ENCODE results near the gene MTERF4. TPM values are rescaled to one million over a fixed set of nuclear protein-coding genes. Genes with fewer than 3 reads are reported as not detected.

MTERF4 gene
- polyA plus RNA-seq, 1 donor = 53.3 TPM

GRCh38 chr2:241088376-241088775, 13.7 kb downstream of the MTERF4 start:
- H3K36me3 ChIP-seq (ENCODE audit: control insufficient read depth, insufficient read depth, low read length) = peaks cover 72% of the 10 kb centered on the region
- H3K4me3 ChIP-seq (ENCODE audit: low read length) = no peak overlapping the region
- WGBS (ENCODE audit: insufficient coverage, low lambda C conversion rate) = no CpG with 5 or more reads among the region's 8 CpGs
- no peak overlapping the region for H3K27ac ChIP-seq (ENCODE audit: low read length)
- no peaks in the 10 kb centered on the region for H3K4me1 ChIP-seq (ENCODE audit: control insufficient read depth, insufficient read depth, low read length)
- no peaks in the 10 kb centered on the region for H3K27me3 ChIP-seq (ENCODE audit: control insufficient read depth, insufficient read depth, low read length)
- H3K9me3 ChIP-seq (ENCODE audit: control insufficient read depth, low read depth, low read length) = peaks cover 2% of the 10 kb centered on the region
- no peak for DNase-seq

GRCh38 chr2:241087420-241088268, 14.4 kb downstream of the MTERF4 start:
- no peak overlapping the region for H3K4me3 ChIP-seq (ENCODE audit: low read length)
- no peaks in the 10 kb centered on the region for H3K4me1 ChIP-seq (ENCODE audit: control insufficient read depth, insufficient read depth, low read length)
- H3K36me3 ChIP-seq (ENCODE audit: control insufficient read depth, insufficient read depth, low read length) = peaks cover 64% of the 10 kb centered on the region
- H3K27me3 ChIP-seq (ENCODE audit: control insufficient read depth, insufficient read depth, low read length) = no peaks in the 10 kb centered on the region
- 94% methylated on average over 8 of the region's 29 CpGs for WGBS (ENCODE audit: insufficient coverage, low lambda C conversion rate)
- DNase-seq = no peak
- peaks cover 2% of the 10 kb centered on the region for H3K9me3 ChIP-seq (ENCODE audit: control insufficient read depth, low read depth, low read length)
- no peak overlapping the region for H3K27ac ChIP-seq (ENCODE audit: low read length)

GRCh38 chr2:241084856-241085444, 17.1 kb downstream of the MTERF4 start:
- no peaks in the 10 kb centered on the region for H3K27me3 ChIP-seq (ENCODE audit: control insufficient read depth, insufficient read depth, low read length)
- no peaks in the 10 kb centered on the region for H3K4me1 ChIP-seq (ENCODE audit: control insufficient read depth, insufficient read depth, low read length)
- H3K9me3 ChIP-seq (ENCODE audit: control insufficient read depth, low read depth, low read length) = peaks cover 2% of the 10 kb centered on the region
- 89% methylated on average over 3 of the region's 4 CpGs for WGBS (ENCODE audit: insufficient coverage, low lambda C conversion rate)
- H3K36me3 ChIP-seq (ENCODE audit: control insufficient read depth, insufficient read depth, low read length) = peaks cover 39% of the 10 kb centered on the region
- no peak for DNase-seq
- H3K27ac ChIP-seq (ENCODE audit: low read length) = no peak overlapping the region
- H3K4me3 ChIP-seq (ENCODE audit: low read length) = no peak overlapping the region

- Histone ChIP-seq H3K27ac (ENCODE audit: low read length) (no peak overlapping the region), H3K27me3 (ENCODE audit: control insufficient read depth, insufficient read depth, low read length) (no peaks in the 10 kb centered on the region), H3K4me3 (ENCODE audit: low read length) (no peak overlapping the region), H3K36me3 (ENCODE audit: control insufficient read depth, insufficient read depth, low read length) (peaks cover 22% of the 10 kb centered on the region), H3K4me1 (ENCODE audit: control insufficient read depth, insufficient read depth, low read length) (no peaks in the 10 kb centered on the region), H3K9me3 (ENCODE audit: control insufficient read depth, low read depth, low read length) (peaks cover 2% of the 10 kb centered on the region)
- DNase-seq = no peak
- WGBS (ENCODE audit: insufficient coverage, low lambda C conversion rate) = no CpG with 5 or more reads among the region's 5 CpGs
Observed at GRCh38 chr2:241083091-241083415, 19.0 kb downstream of the MTERF4 start.

- Histone ChIP-seq H3K27ac (ENCODE audit: low read length) (no peak overlapping the region), H3K4me1 (ENCODE audit: control insufficient read depth, insufficient read depth, low read length) (no peaks in the 10 kb centered on the region), H3K9me3 (ENCODE audit: control insufficient read depth, low read depth, low read length) (peaks cover 3% of the 10 kb centered on the region), H3K4me3 (ENCODE audit: low read length) (no peak overlapping the region), H3K36me3 (ENCODE audit: control insufficient read depth, insufficient read depth, low read length) (peaks cover 16% of the 10 kb centered on the region), H3K27me3 (ENCODE audit: control insufficient read depth, insufficient read depth, low read length) (no peaks in the 10 kb centered on the region)
- no peak for DNase-seq
- WGBS (ENCODE audit: insufficient coverage, low lambda C conversion rate) = no CpG with 5 or more reads among the region's 14 CpGs
Observed at GRCh38 chr2:241082341-241083090, 19.6 kb downstream of the MTERF4 start.

GRCh38 chr2:241081643-241082340, 20.3 kb downstream of the MTERF4 start:
- DNase-seq = peak in 1 of 2 donors; percentile 84
- H3K27me3 ChIP-seq (ENCODE audit: control insufficient read depth, insufficient read depth, low read length) = no peaks in the 10 kb centered on the region
- H3K4me1 ChIP-seq (ENCODE audit: control insufficient read depth, insufficient read depth, low read length) = no peaks in the 10 kb centered on the region
- H3K27ac ChIP-seq (ENCODE audit: low read length) = no peak overlapping the region
- peaks cover 9% of the 10 kb centered on the region for H3K36me3 ChIP-seq (ENCODE audit: control insufficient read depth, insufficient read depth, low read length)
- H3K4me3 ChIP-seq (ENCODE audit: low read length) = no peak overlapping the region
- no CpG with 5 or more reads among the region's 28 CpGs for WGBS (ENCODE audit: insufficient coverage, low lambda C conversion rate)
- H3K9me3 ChIP-seq (ENCODE audit: control insufficient read depth, low read depth, low read length) = peaks cover 3% of the 10 kb centered on the region

GRCh38 chr2:241081190-241081642, 20.9 kb downstream of the MTERF4 start:
- DNase-seq = no peak
- Histone ChIP-seq H3K27ac (ENCODE audit: low read length) (no peak overlapping the region), H3K27me3 (ENCODE audit: control insufficient read depth, insufficient read depth, low read length) (no peaks in the 10 kb centered on the region), H3K36me3 (ENCODE audit: control insufficient read depth, insufficient read depth, low read length) (peaks cover 4% of the 10 kb centered on the region), H3K4me3 (ENCODE audit: low read length) (no peak overlapping the region), H3K9me3 (ENCODE audit: control insufficient read depth, low read depth, low read length) (peaks cover 3% of the 10 kb centered on the region), H3K4me1 (ENCODE audit: control insufficient read depth, insufficient read depth, low read length) (no peaks in the 10 kb centered on the region)
- WGBS (ENCODE audit: insufficient coverage, low lambda C conversion rate) = no CpG with 5 or more reads among the region's 9 CpGs

- WGBS (ENCODE audit: insufficient coverage, low lambda C conversion rate) = no CpG with 5 or more reads among the region's 18 CpGs
- H3K9me3 ChIP-seq (ENCODE audit: control insufficient read depth, low read depth, low read length) = peaks cover 3% of the 10 kb centered on the region
Observed at GRCh38 chr2:241080405-241081189, 21.5 kb downstream of the MTERF4 start.

GRCh38 chr2:241074901-241075540, 27.1 kb downstream of the MTERF4 start:
- 90% methylated on average over 2 of the region's 16 CpGs for WGBS (ENCODE audit: insufficient coverage, low lambda C conversion rate)
- DNase-seq = no peak

More at GRCh38 chr2:241080405-241081189, 21.5 kb downstream of the MTERF4 start:
- Histone ChIP-seq H3K36me3 (ENCODE audit: control insufficient read depth, insufficient read depth, low read length) (no peaks in the 10 kb centered on the region), H3K27ac (ENCODE audit: low read length) (no peak overlapping the region), H3K27me3 (ENCODE audit: control insufficient read depth, insufficient read depth, low read length) (no peaks in the 10 kb centered on the region), H3K4me1 (ENCODE audit: control insufficient read depth, insufficient read depth, low read length) (no peaks in the 10 kb centered on the region), H3K4me3 (ENCODE audit: low read length) (no peak overlapping the region)
- DNase-seq = no peak

More at GRCh38 chr2:241074901-241075540, 27.1 kb downstream of the MTERF4 start:
- H3K27ac ChIP-seq (ENCODE audit: low read length) = no peak overlapping the region
- H3K27me3 ChIP-seq (ENCODE audit: control insufficient read depth, insufficient read depth, low read length) = peaks cover 10% of the 10 kb centered on the region
- H3K4me3 ChIP-seq (ENCODE audit: low read length) = no peak overlapping the region
- no peaks in the 10 kb centered on the region for H3K4me1 ChIP-seq (ENCODE audit: control insufficient read depth, insufficient read depth, low read length)
- peaks cover 3% of the 10 kb centered on the region for H3K9me3 ChIP-seq (ENCODE audit: control insufficient read depth, low read depth, low read length)
- H3K36me3 ChIP-seq (ENCODE audit: control insufficient read depth, insufficient read depth, low read length) = peaks cover 13% of the 10 kb centered on the region

Data from large intestine (tissue), 3 donors.